OCI-LY7 (cell line): ENCODE measurements around the gene CELSR3. TPM values are rescaled to one million over a fixed set of nuclear protein-coding genes. Genes with fewer than 3 reads are reported as not detected.

Experiments
- BruUV-seq: library from RNA; stranded (reverse); fragments of 400-500 nt; replicated peaks from 2 replicates; lab custom pipeline; 2021; lab: Mats Ljungman, UMichigan
- CTCF ChIA-PET: fragments of 300-600 bp; sonication (Branson Sonifier 250); formaldehyde crosslinking; loops from one replicate; lab custom pipeline; 2022; ENCODE audit warnings: antibody characterized with exemption; ENCODE audit not compliant: unreplicated experiment; lab: Charles Lee
- POLR2A ChIA-PET: fragments of 300-600 bp; sonication (Branson Sonifier 250); formaldehyde crosslinking; loops from one replicate; lab custom pipeline; 2022; ENCODE audit warnings: antibody characterized with exemption; lab: Charles Lee
- DNase-seq: peaks from one replicate; pipeline ENCODE4 v3.0.0-alpha.2; 2015; ENCODE audit warnings: low spot score
- H2AFZ ChIP-seq: fragments of 200-600 bp; sonication (generic), shearing (Covaris generic); 2 replicates; pipeline ENCODE4 v1.6.1; 2014; ENCODE audit warnings: mild to moderate bottlenecking, antibody characterized with exemption, low read length, moderate library complexity
- H3K27ac ChIP-seq: fragments of 200-600 bp; sonication (generic); 2 replicates; pipeline ENCODE4 v1.5.1; 2014; ENCODE audit warnings: mixed run types, low read depth, mild to moderate bottlenecking, moderate library complexity, low read length, inconsistent platforms; ENCODE audit not compliant: poor library complexity, severe bottlenecking
- H3K36me3 ChIP-seq: fragments of 200-600 bp; sonication (generic); 2 replicates; pipeline ENCODE4 v1.6.1; 2014; ENCODE audit warnings: mild to moderate bottlenecking, antibody characterized with exemption, low read length, moderate library complexity, mixed read lengths; ENCODE audit not compliant: insufficient read depth
- H3K4me1 ChIP-seq: fragments of 200-600 bp; sonication (generic); 2 replicates; pipeline ENCODE4 v1.5.1; 2014; ENCODE audit warnings: mild to moderate bottlenecking, low read length; ENCODE audit not compliant: insufficient read depth, poor library complexity, severe bottlenecking
- H3K4me2 ChIP-seq: fragments of 200-600 bp; sonication (generic); 2 replicates; pipeline ENCODE4 v1.6.1; 2014; ENCODE audit warnings: mild to moderate bottlenecking, low read length
- H3K4me3 ChIP-seq: fragments of 200-600 bp; sonication (generic); 2 replicates; pipeline ENCODE4 v1.5.1; 2014; ENCODE audit warnings: mild to moderate bottlenecking, low read depth, low read length; ENCODE audit not compliant: poor library complexity, severe bottlenecking
- H3K79me2 ChIP-seq: fragments of 200-600 bp; sonication (generic); 2 replicates; pipeline ENCODE4 v1.6.1; 2016; ENCODE audit warnings: low read depth, mild to moderate bottlenecking, low read length, moderate library complexity, mixed read lengths; ENCODE audit not compliant: insufficient read depth
- H3K9me2 ChIP-seq: fragments of 200-600 bp; sonication (generic); 2 replicates; pipeline ENCODE4 v1.6.1; 2016; ENCODE audit warnings: mild to moderate bottlenecking, low read length, mixed read lengths; ENCODE audit not compliant: insufficient read depth
- H3K9me3 ChIP-seq: fragments of 200-600 bp; sonication (generic); 2 replicates; pipeline ENCODE4 v1.6.1; 2014; ENCODE audit warnings: mild to moderate bottlenecking, mixed run types, low read length, mixed read lengths
- H4K20me1 ChIP-seq: fragments of 200-600 bp; sonication (generic); 2 replicates; pipeline ENCODE4 v1.6.1; 2014; ENCODE audit warnings: mild to moderate bottlenecking, antibody characterized with exemption, low read length, moderate library complexity, mixed read lengths; ENCODE audit not compliant: insufficient read depth
- CTCF ChIP-seq: fragments of 200-600 bp; sonication (generic); conservative IDR thresholded peaks from 2 replicates; pipeline ENCODE4 v1.5.1; 2014; ENCODE audit warnings: mild to moderate bottlenecking, antibody characterized with exemption, low read length, moderate library complexity, mixed read lengths
- EZH2phosphoT487 ChIP-seq: fragments of 200-600 bp; sonication (generic); IDR thresholded peaks from 2 replicates; pipeline ENCODE4 v1.6.1; 2018; ENCODE audit warnings: low read depth, borderline replicate concordance, mild to moderate bottlenecking, mixed run types, antibody characterized with exemption, low read length, moderate library complexity, mixed read lengths
- intact Hi-C: fragments of 100-400 bp; cut with micrococcal nuclease; formaldehyde crosslinking; loops from one replicate; pipeline ENCODE4 v1.10.0; 2022; ENCODE audit not compliant: unreplicated experiment
- total RNA-seq, 2 experiments: library from RNA; depleted of rRNA in 1 of 2; stranded (reverse); fragments of >200 nt in 1 of 2; shearing (Covaris generic) in 1 of 2; gene quantifications; 2 replicates each; pipeline ENCODE4 v1.2.3, GENCODE V29; 2014 to 2022

CELSR3 gene
- total RNA-seq, 2 experiments from 2014 or later = 3.0 to 9.1 TPM

- Histone ChIP-seq H3K79me2 (peaks cover 7% of the 10 kb centered on the region; the same call in 1 of the 2 replicates), H3K36me3 (peaks cover 49% of the 10 kb centered on the region), H2AFZ (no peak overlapping the region), H3K9me2 (no peaks in the 10 kb centered on the region), H3K9me3 (no peaks in the 10 kb centered on the region), H4K20me1 (no peaks in the 10 kb centered on the region), H3K4me2 (no peak overlapping the region), H3K4me1 (peaks cover 36% of the 10 kb centered on the region), H3K4me3 (no peak overlapping the region), H3K27ac (no peak overlapping the region)
- BruUV-seq = no TSS peak
- intact Hi-C loops = no loop called here
- ChIA-PET CTCF (no interaction called here), POLR2A (interaction anchor here (0.5 to 1.0 kb wide), 4 partner anchors 13 to 67 kb away, joined by 3 to 7 read pairs (median 4); partner anchors contain the start of gene CELSR3)
- TF ChIP-seq CTCF (no peak), EZH2phosphoT487 (no peak)
- DNase-seq = no peak
These were observed 18.8 kb upstream of the CELSR3 start for GRCh38 chr3:48681541-48681880.

DNA sequence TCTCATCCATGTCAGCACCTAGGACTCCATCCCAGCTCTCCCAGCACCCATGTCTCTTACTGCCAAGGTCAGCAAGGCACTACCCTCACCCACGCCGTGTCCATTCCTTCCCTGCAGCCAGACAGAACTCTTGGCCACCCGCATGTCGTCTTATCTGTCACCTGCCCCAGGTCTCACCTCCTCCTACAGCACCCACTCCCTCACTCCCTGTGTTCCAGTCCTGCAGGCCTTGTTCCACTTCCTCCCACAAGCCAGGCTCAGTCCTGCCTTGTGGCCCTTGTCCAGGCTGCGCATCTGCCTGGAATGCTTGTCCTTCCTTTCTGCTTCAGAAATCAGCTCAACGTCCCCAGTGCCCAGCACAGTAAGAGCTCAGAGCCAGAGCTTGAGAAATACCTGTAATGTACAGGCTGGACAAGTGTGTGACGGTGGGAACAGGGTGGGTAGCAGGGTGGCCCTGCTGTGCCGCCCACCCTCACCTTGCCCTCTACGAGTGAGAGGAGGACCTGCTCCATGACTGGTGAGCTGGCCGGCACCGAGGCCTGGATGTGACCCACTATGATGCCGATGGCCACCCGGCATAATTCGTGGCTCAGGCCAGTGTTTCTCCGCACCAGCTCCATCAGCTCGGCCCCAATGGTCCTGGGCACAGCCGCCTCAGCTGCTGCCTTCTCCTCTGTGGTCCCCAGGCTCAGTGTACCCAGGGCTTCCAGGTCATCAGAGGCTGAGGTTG is 18.3 kb upstream of the CELSR3 start:
- H3K36me3 ChIP-seq = peaks cover 54% of the 10 kb centered on the region
- peaks cover 7% of the 10 kb centered on the region; the same call in 1 of the 2 replicates for H3K79me2 ChIP-seq
- H2AFZ ChIP-seq = no peak overlapping the region
- intact Hi-C loops = no loop called here
- POLR2A ChIA-PET = interaction anchor here (0.5 to 1.0 kb wide), 4 partner anchors 12 to 67 kb away, joined by 3 to 7 read pairs (median 4); partner anchors contain the start of gene CELSR3
- H3K4me1 ChIP-seq = peaks cover 31% of the 10 kb centered on the region
- TF ChIP-seq EZH2phosphoT487 (no peak), CTCF (no peak)
- H3K9me3 ChIP-seq = no peaks in the 10 kb centered on the region
- CTCF ChIA-PET = no interaction called here
- no peaks in the 10 kb centered on the region for H3K9me2 ChIP-seq
- no peak overlapping the region for H3K4me3 ChIP-seq
- H4K20me1 ChIP-seq = no peaks in the 10 kb centered on the region
- no peak overlapping the region for H3K4me2 ChIP-seq
- BruUV-seq = no TSS peak
- DNase-seq = no peak
- H3K27ac ChIP-seq = no peak overlapping the region
